Measurements from ENCODE around the gene CLASP1. TPM values are rescaled to one million over a fixed set of nuclear protein-coding genes. Genes with fewer than 3 reads are reported as not detected.

CLASP1 gene
- total RNA-seq, 2 experiments from 2014 or later, result 58.0 to 58.5 TPM

DNA sequence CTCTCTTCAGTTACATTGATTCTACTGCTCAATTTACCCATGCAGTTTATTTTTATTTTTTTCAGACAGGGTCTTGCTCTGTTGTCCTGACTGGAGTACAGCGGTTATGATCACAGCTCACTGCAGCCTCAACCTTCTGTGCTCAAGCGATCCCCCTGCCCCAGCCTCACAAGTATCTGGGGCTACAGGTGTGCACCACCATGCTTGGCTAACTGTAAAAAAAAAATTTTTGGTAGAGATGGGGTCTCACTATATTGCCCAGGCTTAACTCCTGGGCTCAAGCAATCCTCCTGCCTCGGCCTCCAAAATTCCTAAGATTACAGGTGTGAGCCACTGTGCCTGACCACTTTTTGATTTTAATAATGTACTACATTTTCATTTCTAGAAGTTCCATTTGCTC is 212.3 kb downstream of the CLASP1 start:
- H3K27ac Mint-ChIP-seq, result no peak overlapping the region
- H3K4me3 Mint-ChIP-seq, result no peak overlapping the region
- no peaks in the 10 kb centered on the region for H3K4me1 Mint-ChIP-seq (ENCODE audit: low read depth)
- no peaks in the 10 kb centered on the region for H3K27me3 ChIP-seq (ENCODE audit: control insufficient read depth in 1 of 2, insufficient read depth in 2 of 2, low read length in 2 of 2)
- ChIA-PET CTCF (no interaction called here), POLR2A (no interaction called here)
- no peaks in the 10 kb centered on the region for H3K27me3 Mint-ChIP-seq
- peaks cover 10% of the 10 kb centered on the region for H3K36me3 ChIP-seq (ENCODE audit: insufficient read depth, low read length)
- no peak overlapping the region for H3K27ac ChIP-seq (ENCODE audit: low read depth in 1 of 2, low read length in 2 of 2)
- TF ChIP-seq, protein P1, sequence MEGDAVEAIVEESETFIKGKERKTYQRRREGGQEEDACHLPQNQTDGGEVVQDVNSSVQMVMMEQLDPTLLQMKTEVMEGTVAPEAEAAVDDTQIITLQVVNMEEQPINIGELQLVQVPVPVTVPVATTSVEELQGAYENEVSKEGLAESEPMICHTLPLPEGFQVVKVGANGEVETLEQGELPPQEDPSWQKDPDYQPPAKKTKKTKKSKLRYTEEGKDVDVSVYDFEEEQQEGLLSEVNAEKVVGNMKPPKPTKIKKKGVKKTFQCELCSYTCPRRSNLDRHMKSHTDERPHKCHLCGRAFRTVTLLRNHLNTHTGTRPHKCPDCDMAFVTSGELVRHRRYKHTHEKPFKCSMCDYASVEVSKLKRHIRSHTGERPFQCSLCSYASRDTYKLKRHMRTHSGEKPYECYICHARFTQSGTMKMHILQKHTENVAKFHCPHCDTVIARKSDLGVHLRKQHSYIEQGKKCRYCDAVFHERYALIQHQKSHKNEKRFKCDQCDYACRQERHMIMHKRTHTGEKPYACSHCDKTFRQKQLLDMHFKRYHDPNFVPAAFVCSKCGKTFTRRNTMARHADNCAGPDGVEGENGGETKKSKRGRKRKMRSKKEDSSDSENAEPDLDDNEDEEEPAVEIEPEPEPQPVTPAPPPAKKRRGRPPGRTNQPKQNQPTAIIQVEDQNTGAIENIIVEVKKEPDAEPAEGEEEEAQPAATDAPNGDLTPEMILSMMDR (IDR thresholded peaks at IDR 0.05), result no peak
- H3K9me3 Mint-ChIP-seq, result no peaks in the 10 kb centered on the region
- H3K4me1 ChIP-seq (ENCODE audit: insufficient read depth, low read length), result no peaks in the 10 kb centered on the region
- no peak for ATAC-seq (ENCODE audit: poor library complexity)
- H3K4me3 ChIP-seq (ENCODE audit: low read length), result no peak overlapping the region
- no peak for DNase-seq
- peaks cover 41% of the 10 kb centered on the region for H3K36me3 Mint-ChIP-seq (ENCODE audit: low read depth)
- intact Hi-C loops (cut with DNase I, micrococcal nuclease), result no loop called here
- H3K9me3 ChIP-seq (ENCODE audit: control insufficient read depth in 1 of 2, insufficient read depth in 1 of 2, low read length in 2 of 2), result peaks cover 0 to 3% of the 10 kb centered on the region in 2 experiments

DNA sequence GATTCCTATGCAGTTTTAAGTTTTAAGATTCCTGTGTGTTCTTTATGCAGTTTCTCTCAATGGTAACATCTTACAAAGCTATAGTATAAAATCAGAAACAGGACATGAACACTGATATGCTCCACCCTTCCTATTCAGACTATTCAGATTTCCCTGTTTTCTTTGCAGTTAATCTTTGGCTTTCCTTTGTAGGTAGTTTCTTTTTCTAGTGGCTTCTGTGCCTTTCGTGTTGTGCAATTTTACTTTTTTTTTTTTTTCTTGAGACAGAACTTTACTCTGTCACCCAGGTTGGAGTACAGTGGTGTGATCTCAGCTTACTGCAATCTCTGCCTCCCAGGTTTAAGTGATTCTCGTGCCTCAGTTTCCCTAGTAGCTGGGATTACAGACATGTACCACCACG is 213.5 kb downstream of the CLASP1 start:
- H3K27ac ChIP-seq (ENCODE audit: low read depth in 1 of 2, low read length in 2 of 2), result no peak overlapping the region
- no peaks in the 10 kb centered on the region for H3K9me3 Mint-ChIP-seq
- no peaks in the 10 kb centered on the region for H3K27me3 ChIP-seq (ENCODE audit: control insufficient read depth in 1 of 2, insufficient read depth in 2 of 2, low read length in 2 of 2)
- CTCF ChIA-PET, result no interaction called here
- DNase-seq (no peak), ATAC-seq (ENCODE audit: poor library complexity) (no peak)
- peaks cover 30% of the 10 kb centered on the region for H3K36me3 Mint-ChIP-seq (ENCODE audit: low read depth)
- no peak overlapping the region for H3K4me3 Mint-ChIP-seq
- POLR2A ChIA-PET, result no interaction called here
- H3K27me3 Mint-ChIP-seq, result no peaks in the 10 kb centered on the region
- TF ChIP-seq, protein P1 (IDR thresholded peaks at IDR 0.05), result no peak
- no peak overlapping the region for H3K27ac Mint-ChIP-seq
- H3K4me3 ChIP-seq (ENCODE audit: low read length), result no peak overlapping the region
- H3K36me3 ChIP-seq (ENCODE audit: insufficient read depth, low read length), result peaks cover 8% of the 10 kb centered on the region
- no peaks in the 10 kb centered on the region for H3K4me1 ChIP-seq (ENCODE audit: insufficient read depth, low read length)
- peaks cover 0 to 3% of the 10 kb centered on the region in 2 experiments for H3K9me3 ChIP-seq (ENCODE audit: control insufficient read depth in 1 of 2, insufficient read depth in 1 of 2, low read length in 2 of 2)
- intact Hi-C loops (cut with DNase I, micrococcal nuclease), result no loop called here
- no peaks in the 10 kb centered on the region for H3K4me1 Mint-ChIP-seq (ENCODE audit: low read depth)

DNA sequence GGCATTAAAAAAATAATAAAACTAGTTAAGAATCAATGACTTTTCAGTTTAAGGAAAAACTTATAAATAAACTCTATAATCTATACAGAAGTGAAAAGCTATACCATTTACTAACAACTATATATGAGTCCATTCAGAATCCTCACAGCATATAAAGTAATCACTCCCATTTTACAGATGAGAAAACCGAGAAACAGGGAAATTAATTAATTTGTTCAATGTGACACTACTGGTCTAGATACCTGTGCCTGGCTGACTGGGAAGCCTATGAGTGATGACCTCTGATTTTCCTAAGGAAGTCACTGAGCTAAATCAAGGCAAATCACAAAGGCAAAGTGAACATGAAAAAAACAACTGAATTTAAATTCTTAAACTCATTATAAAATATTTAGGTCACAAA is 218.0 kb downstream of the CLASP1 start:
- no peak for ATAC-seq (ENCODE audit: poor library complexity)
- POLR2A ChIA-PET, result no interaction called here
- Mint-ChIP-seq H3K27ac (no peak overlapping the region), H3K36me3 (ENCODE audit: low read depth) (peaks cover 45% of the 10 kb centered on the region), H3K27me3 (no peaks in the 10 kb centered on the region), H3K4me1 (ENCODE audit: low read depth) (no peaks in the 10 kb centered on the region), H3K9me3 (no peaks in the 10 kb centered on the region), H3K4me3 (no peak overlapping the region)
- H3K9me3 ChIP-seq (ENCODE audit: control insufficient read depth in 1 of 2, insufficient read depth in 1 of 2, low read length in 2 of 2), result no peaks in the 10 kb centered on the region
- TF ChIP-seq, protein P1 (IDR thresholded peaks at IDR 0.05), result no peak
- peaks cover 38% of the 10 kb centered on the region for H3K36me3 ChIP-seq (ENCODE audit: insufficient read depth, low read length)
- H3K27ac ChIP-seq (ENCODE audit: low read depth in 1 of 2, low read length in 2 of 2), result no peak overlapping the region
- DNase-seq, result no peak
- intact Hi-C loops (cut with DNase I, micrococcal nuclease), result no loop called here
- H3K4me1 ChIP-seq (ENCODE audit: insufficient read depth, low read length), result no peaks in the 10 kb centered on the region
- CTCF ChIA-PET, result interaction anchor here (1.5 kb wide), 1 partner anchor 99 kb away, joined by 5 read pairs; the partner anchor contains the start of gene RNU4ATAC
- H3K4me3 ChIP-seq (ENCODE audit: low read length), result no peak overlapping the region
- H3K27me3 ChIP-seq (ENCODE audit: control insufficient read depth in 1 of 2, insufficient read depth in 2 of 2, low read length in 2 of 2), result no peaks in the 10 kb centered on the region

Measured in CD4-positive, alpha-beta T cell (primary cell).